Trophoblast cell (in vitro differentiated cells and primary cell): ENCODE data around the gene UQCC2.

Experiments used
- DNase-seq, 2 donors: peaks; one replicate each; pipeline ENCODE4 v3.0.0-alpha.2; 2016
- H2AFZ ChIP-seq: 2 replicates; pipeline ENCODE4 v1.6.1; 2013; ENCODE audit warnings: low read length, moderate library complexity, mild to moderate bottlenecking; ENCODE audit not compliant: insufficient read depth, poor library complexity
- H2AK5ac ChIP-seq: 2 replicates; pipeline ENCODE4 v1.6.1; 2013; ENCODE audit warnings: mild to moderate bottlenecking, low read length
- H2BK120ac ChIP-seq: 2 replicates; pipeline ENCODE4 v1.6.1; 2013; ENCODE audit warnings: low read length, mild to moderate bottlenecking, moderate library complexity; ENCODE audit not compliant: insufficient read depth, poor library complexity
- H2BK12ac ChIP-seq: 2 replicates; pipeline ENCODE4 v1.6.1; 2013; ENCODE audit warnings: mild to moderate bottlenecking, low read length, moderate library complexity
- H2BK5ac ChIP-seq: 2 replicates; pipeline ENCODE4 v1.6.1; 2013; ENCODE audit warnings: low read length, low read depth, moderate library complexity, mild to moderate bottlenecking; ENCODE audit not compliant: poor library complexity
- H3K14ac ChIP-seq: 2 replicates; pipeline ENCODE4 v1.6.1; 2013; ENCODE audit warnings: mild to moderate bottlenecking, low read length
- H3K18ac ChIP-seq: 2 replicates; pipeline ENCODE4 v1.6.1; 2013; ENCODE audit warnings: mild to moderate bottlenecking, low read length
- H3K23ac ChIP-seq: 2 replicates; pipeline ENCODE4 v1.6.1; 2013; ENCODE audit warnings: low read length
- H3K27ac ChIP-seq: 2 replicates; pipeline ENCODE4 v1.5.1; 2013; ENCODE audit warnings: low read depth, mild to moderate bottlenecking, inconsistent platforms, low read length, moderate library complexity
- H3K27me3 ChIP-seq: 2 replicates; pipeline ENCODE4 v1.6.1; 2013; ENCODE audit warnings: inconsistent platforms, mild to moderate bottlenecking, low read length, moderate library complexity; ENCODE audit not compliant: insufficient read depth
- H3K36me3 ChIP-seq, 2 experiments: 1 replicate in 1 of 2; 2 replicates in 1 of 2; pipeline ENCODE4 v1.6.1; 2013; ENCODE audit warnings: low read length in 2 of 2, mild to moderate bottlenecking in 2 of 2, moderate library complexity in 1 of 2; ENCODE audit not compliant: insufficient read depth in 2 of 2, control insufficient read depth in 1 of 2
- H3K4ac ChIP-seq: 2 replicates; pipeline ENCODE4 v1.6.1; 2013; ENCODE audit warnings: low read depth, mild to moderate bottlenecking, low read length, moderate library complexity
- H3K4me1 ChIP-seq, 2 experiments: 1 replicate in 1 of 2; 2 replicates in 1 of 2; pipeline ENCODE4 v1.6.1; 2013; ENCODE audit warnings: low read length in 2 of 2, mild to moderate bottlenecking in 2 of 2, moderate library complexity in 1 of 2; ENCODE audit not compliant: insufficient read depth in 2 of 2, control insufficient read depth in 1 of 2
- H3K4me2 ChIP-seq: 2 replicates; pipeline ENCODE4 v1.6.1; 2013; ENCODE audit warnings: inconsistent platforms, mild to moderate bottlenecking, low read length, moderate library complexity
- H3K4me3 ChIP-seq: 2 replicates; pipeline ENCODE4 v1.5.1; 2013; ENCODE audit warnings: mild to moderate bottlenecking, low read depth, low read length, inconsistent platforms
- H3K79me1 ChIP-seq: one replicate; pipeline ENCODE4 v1.6.1; 2013; ENCODE audit warnings: low read length
- H3K79me2 ChIP-seq: 2 replicates; pipeline ENCODE4 v1.6.1; 2013; ENCODE audit warnings: low read length, mild to moderate bottlenecking; ENCODE audit not compliant: control insufficient read depth, insufficient read depth, poor library complexity
- H3K9ac ChIP-seq: 2 replicates; pipeline ENCODE4 v1.6.1; 2013; ENCODE audit warnings: mild to moderate bottlenecking, low read length
- H3K9me3 ChIP-seq: 2 replicates; pipeline ENCODE4 v1.6.1; 2013; ENCODE audit warnings: low read depth, mild to moderate bottlenecking, control low read depth, inconsistent platforms, low read length; ENCODE audit not compliant: insufficient read depth
- H4K12ac ChIP-seq: 2 replicates; pipeline ENCODE4 v1.6.1; 2013; ENCODE audit warnings: low read depth, mild to moderate bottlenecking, low read length, moderate library complexity
- H4K8ac ChIP-seq: 2 replicates; pipeline ENCODE4 v1.6.1; 2013; ENCODE audit warnings: low read depth, mild to moderate bottlenecking, low read length, moderate library complexity
- H4K91ac ChIP-seq: one replicate; pipeline ENCODE4 v1.6.1; 2013; ENCODE audit warnings: low read depth, mild to moderate bottlenecking, low read length, moderate library complexity
- WGBS: extraction: QIAGEN DNeasy Blood & Tissue Kit; methylation state at CpG from one replicate; pipeline ENCODE4 v1.1.7; 2013; ENCODE audit warnings: missing lambda C conversion rate; ENCODE audit not compliant: insufficient read length, insufficient coverage; ENCODE audit errors: extremely low coverage; 5-methylcytosine and 5-hydroxymethylcytosine counted together

UQCC2 gene

GRCh38 chr6:33748841-33749240 lies 37.3 kb upstream of the UQCC2 start:
- H3K9me3 ChIP-seq, result no peaks in the 10 kb centered on the region
- no peak overlapping the region for H2BK12ac ChIP-seq
- no peak overlapping the region for H3K9ac ChIP-seq
- H3K79me2 ChIP-seq, result peaks cover 2% of the 10 kb centered on the region
- H4K8ac ChIP-seq, result no peak overlapping the region
- no peak overlapping the region for H3K18ac ChIP-seq
- H3K79me1 ChIP-seq, result peaks cover 9% of the 10 kb centered on the region
- H3K4me2 ChIP-seq, result no peak overlapping the region
- H4K91ac ChIP-seq, result no peak overlapping the region
- no peak overlapping the region for H3K4me3 ChIP-seq
- H4K12ac ChIP-seq, result no peak overlapping the region
- H3K14ac ChIP-seq, result no peak overlapping the region
- H2BK5ac ChIP-seq, result no peak overlapping the region
- no peak overlapping the region for H3K27ac ChIP-seq
- H3K23ac ChIP-seq, result no peak overlapping the region
- no peak overlapping the region for H2AFZ ChIP-seq
- no peak overlapping the region for H2BK120ac ChIP-seq
- H2AK5ac ChIP-seq, result no peak overlapping the region
- no peak for DNase-seq
- WGBS, result no CpG with 5 or more reads among the region's 4 CpGs
- H3K27me3 ChIP-seq, result no peaks in the 10 kb centered on the region
- no peaks in the 10 kb centered on the region for H3K36me3 ChIP-seq
- no peak overlapping the region for H3K4ac ChIP-seq
- H3K4me1 ChIP-seq, result peaks cover 28 to 36% of the 10 kb centered on the region in 2 experiments

- Histone ChIP-seq H2BK5ac (no peak overlapping the region), H4K8ac (no peak overlapping the region), H3K79me1 (peaks cover 9% of the 10 kb centered on the region), H3K23ac (no peak overlapping the region), H2AFZ (no peak overlapping the region), H3K9me3 (no peaks in the 10 kb centered on the region), H3K4me3 (no peak overlapping the region), H3K18ac (no peak overlapping the region), H4K12ac (no peak overlapping the region), H2AK5ac (no peak overlapping the region), H3K36me3 (no peaks in the 10 kb centered on the region), H3K79me2 (peaks cover 2% of the 10 kb centered on the region), H2BK120ac (no peak overlapping the region), H3K27ac (no peak overlapping the region), H3K27me3 (no peaks in the 10 kb centered on the region), H3K4me2 (no peak overlapping the region), H2BK12ac (no peak overlapping the region), H4K91ac (peak overlapping the region; percentile 1), H3K14ac (no peak overlapping the region), H3K9ac (no peak overlapping the region), H3K4me1 (peaks cover 28 to 36% of the 10 kb centered on the region in 2 experiments), H3K4ac (no peak overlapping the region)
- WGBS, result no CpG with 5 or more reads among the region's 5 CpGs
- no peak for DNase-seq
These were observed 36.3 kb upstream of the UQCC2 start for GRCh38 chr6:33747823-33748222.

- Histone ChIP-seq H2BK12ac (peak within 1 kb of the TSS; percentile 7), H4K12ac (no peak within 1 kb of the TSS), H3K9me3 (no peaks in the 10 kb centered on the region), H3K4me3 (peak within 1 kb of the TSS; percentile 49), H2BK5ac (no peak within 1 kb of the TSS), H3K4me1 (peaks cover 24 to 29% of the 10 kb centered on the region in 2 experiments), H3K27me3 (no peaks in the 10 kb centered on the region), H3K36me3 (no peaks in the 10 kb centered on the region), H3K27ac (peak within 1 kb of the TSS; percentile 35), H2BK120ac (no peak within 1 kb of the TSS), H3K14ac (peak within 1 kb of the TSS; percentile 18), H2AFZ (no peak within 1 kb of the TSS), H4K91ac (peak within 1 kb of the TSS; percentile 15), H3K4me2 (peak within 1 kb of the TSS; percentile 56), H3K4ac (no peak within 1 kb of the TSS), H3K79me2 (peaks cover 2% of the 10 kb centered on the region), H3K79me1 (peaks cover 9% of the 10 kb centered on the region), H4K8ac (no peak within 1 kb of the TSS), H3K18ac (peak within 1 kb of the TSS; percentile 8), H3K23ac (no peak within 1 kb of the TSS), H3K9ac (no peak within 1 kb of the TSS), H2AK5ac (no peak within 1 kb of the TSS)
- no CpG with 5 or more reads among the region's 10 CpGs for WGBS
- no peak for DNase-seq
These were observed 35.2 kb upstream of the UQCC2 start, which contains the start of gene IP6K3 for GRCh38 chr6:33746651-33747100. Gene IP6K3, minus strand, starts transcription at chr6:33746905. Its CDS starts 11,429 bp downstream, at chr6:33735476.

GRCh38 chr6:33746036-33746600 lies 34.6 kb upstream of the UQCC2 start:
- Histone ChIP-seq H3K9me3 (peaks cover 1% of the 10 kb centered on the region), H4K12ac (no peak overlapping the region), H3K4me3 (peak overlapping the region; percentile 49), H3K27ac (no peak overlapping the region), H2AK5ac (no peak overlapping the region), H3K4me1 (peaks cover 20 to 27% of the 10 kb centered on the region in 2 experiments), H3K14ac (peak overlapping the region; percentile 18), H3K27me3 (no peaks in the 10 kb centered on the region), H3K18ac (peak overlapping the region; percentile 8), H2BK5ac (no peak overlapping the region), H3K9ac (no peak overlapping the region), H3K23ac (no peak overlapping the region), H4K8ac (no peak overlapping the region), H3K36me3 (no peaks in the 10 kb centered on the region), H3K79me2 (peaks cover 2% of the 10 kb centered on the region), H2AFZ (no peak overlapping the region), H3K79me1 (peaks cover 9% of the 10 kb centered on the region), H2BK12ac (peak overlapping the region; percentile 7), H3K4me2 (peak overlapping the region; percentile 56), H2BK120ac (no peak overlapping the region), H3K4ac (no peak overlapping the region), H4K91ac (peak overlapping the region; percentile 15)
- WGBS, result no CpG with 5 or more reads among the region's 14 CpGs
- DNase-seq, result no peak
